OCI-LY3 (cell line): ENCODE data around the gene SCARB1.

ENCODE experiments used
- CTCF ChIP-seq: fragments of 200-600, 300-600 bp; sonication (generic); IDR thresholded peaks from 2 replicates; pipeline ENCODE4 v1.5.1; 2014; ENCODE audit warnings: antibody characterized with exemption, low read length, low read depth
- EZH2phosphoT487 ChIP-seq: fragments of 200-600 bp; shearing (Covaris generic); IDR thresholded peaks from 2 replicates; pipeline ENCODE4 v1.6.1; 2018; ENCODE audit warnings: antibody characterized with exemption, mixed run types, low read depth

GRCh38 chr12:124782132-124782531 is 81.5 kb downstream of the SCARB1 start:
- TF ChIP-seq CTCF (no peak), EZH2phosphoT487 (no peak)
